ENCODE measurements around the gene KIF5A. TPM values are rescaled to one million over a fixed set of nuclear protein-coding genes. Genes with fewer than 3 reads are reported as not detected.
"Not testable (repeated sequence)": the region's sequence is repeated elsewhere in the genome, so short reads cannot be mapped to it uniquely, and the experiment has no call there.

The KIF5A gene
- total RNA-seq, 2 experiments from 2014 or later, result 0.64 to 0.89 TPM

DNA sequence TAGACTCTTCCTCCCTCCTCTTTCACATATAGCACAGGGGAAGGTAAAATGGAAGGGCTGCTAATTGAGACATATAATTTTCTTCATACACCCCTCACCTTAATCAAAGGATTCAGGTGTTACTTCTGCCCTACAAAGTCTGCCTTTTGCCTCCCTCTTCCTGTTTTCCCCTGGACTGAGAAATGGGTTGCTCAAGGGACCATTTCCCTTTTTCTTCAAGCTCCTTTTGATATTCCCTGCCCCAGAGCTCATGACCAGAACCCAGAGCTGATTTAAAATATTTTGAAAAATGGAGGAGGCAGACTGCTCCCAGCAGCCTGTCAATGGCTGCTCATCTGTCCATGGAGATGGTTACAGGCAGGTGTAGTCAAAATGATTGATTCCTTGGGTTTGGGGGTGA is 34.8 kb downstream of the KIF5A start:
- peaks cover 1% of the 10 kb centered on the region for H3K27me3 Mint-ChIP-seq
- H3K27ac Mint-ChIP-seq, result no peak overlapping the region
- H3K4me1 Mint-ChIP-seq, result peaks cover 6% of the 10 kb centered on the region
- DNase-seq, result no peak
- H3K36me3 Mint-ChIP-seq (ENCODE audit: low read depth), result no peaks in the 10 kb centered on the region
- ChIA-PET CTCF (interaction anchor here (0.6 to 4.7 kb wide), 11 partner anchors 8 to 642 kb away, joined by 3 to 32 read pairs (median 3); partner anchors contain the start of genes ARHGEF25, B4GALNT1 and OS9), POLR2A (interaction anchor here (0.5 kb wide), 1 partner anchor 943 kb away, joined by 4 read pairs; no protein-coding TSS in a partner anchor)
- no peak overlapping the region for H3K4me3 Mint-ChIP-seq
- H3K9me3 Mint-ChIP-seq, result no peaks in the 10 kb centered on the region

DNA sequence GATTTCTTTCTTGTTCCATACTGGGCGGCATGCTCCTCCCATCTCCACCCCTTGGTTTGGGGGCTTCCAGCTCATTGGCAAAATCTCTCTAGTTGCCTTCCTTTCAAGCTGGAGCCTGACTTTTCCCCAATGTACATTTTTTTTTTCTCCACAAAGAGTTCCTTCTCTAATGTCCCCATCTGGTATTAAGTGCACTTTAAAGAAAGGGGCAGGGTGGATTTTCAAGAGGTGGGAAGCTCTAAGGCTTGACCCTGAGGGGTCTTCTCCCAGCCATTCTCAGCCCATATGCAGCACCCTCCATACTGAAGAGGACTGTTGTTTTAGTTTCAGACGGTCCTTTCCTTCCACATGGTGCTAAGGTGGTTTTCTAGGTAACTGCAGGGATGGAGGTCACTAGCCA is 35.3 kb downstream of the KIF5A start:
- peaks cover 6% of the 10 kb centered on the region for H3K4me1 Mint-ChIP-seq
- POLR2A ChIA-PET, result no interaction called here
- no peaks in the 10 kb centered on the region for H3K36me3 Mint-ChIP-seq (ENCODE audit: low read depth)
- H3K4me3 Mint-ChIP-seq, result no peak overlapping the region
- peaks cover 1% of the 10 kb centered on the region for H3K27me3 Mint-ChIP-seq
- CTCF ChIA-PET, result interaction anchor here (0.5 to 2.6 kb wide), 9 partner anchors 9 to 642 kb away, joined by 3 to 12 read pairs (median 3); partner anchors contain the start of gene OS9
- H3K27ac Mint-ChIP-seq, result no peak overlapping the region
- DNase-seq, result no peak
- H3K9me3 Mint-ChIP-seq, result no peaks in the 10 kb centered on the region

DNA sequence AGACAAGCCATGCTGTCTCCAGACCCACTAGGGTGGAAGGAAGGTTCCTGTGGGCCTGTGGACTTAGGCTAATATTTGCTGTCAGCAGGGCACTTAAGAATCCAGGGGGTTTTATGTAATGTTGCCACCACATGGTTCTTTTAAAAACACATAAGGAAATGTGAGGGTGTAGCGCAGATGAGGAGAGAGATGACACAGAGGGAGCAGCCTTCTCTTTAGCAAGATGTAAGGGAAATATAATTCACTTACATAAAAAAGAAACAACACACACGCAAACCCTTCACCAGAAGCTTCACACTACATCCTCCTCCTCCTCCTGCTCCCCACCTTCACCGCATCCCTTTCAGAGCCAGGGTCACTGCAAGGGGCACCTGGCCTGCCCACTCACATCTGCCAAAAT is 36.3 kb downstream of the KIF5A start:
- Mint-ChIP-seq H3K36me3 (ENCODE audit: low read depth) (no peaks in the 10 kb centered on the region), H3K4me3 (no peak overlapping the region), H3K9me3 (peaks cover 2% of the 10 kb centered on the region), H3K4me1 (peaks cover 12% of the 10 kb centered on the region), H3K27ac (no peak overlapping the region), H3K27me3 (peaks cover 1% of the 10 kb centered on the region)
- CTCF ChIA-PET, result interaction anchor here (0.6 to 1.3 kb wide), 3 partner anchors 10 to 156 kb away, joined by 3 to 5 read pairs (median 3); no protein-coding TSS in a partner anchor
- DNase-seq, result no peak
- POLR2A ChIA-PET, result no interaction called here

DNA sequence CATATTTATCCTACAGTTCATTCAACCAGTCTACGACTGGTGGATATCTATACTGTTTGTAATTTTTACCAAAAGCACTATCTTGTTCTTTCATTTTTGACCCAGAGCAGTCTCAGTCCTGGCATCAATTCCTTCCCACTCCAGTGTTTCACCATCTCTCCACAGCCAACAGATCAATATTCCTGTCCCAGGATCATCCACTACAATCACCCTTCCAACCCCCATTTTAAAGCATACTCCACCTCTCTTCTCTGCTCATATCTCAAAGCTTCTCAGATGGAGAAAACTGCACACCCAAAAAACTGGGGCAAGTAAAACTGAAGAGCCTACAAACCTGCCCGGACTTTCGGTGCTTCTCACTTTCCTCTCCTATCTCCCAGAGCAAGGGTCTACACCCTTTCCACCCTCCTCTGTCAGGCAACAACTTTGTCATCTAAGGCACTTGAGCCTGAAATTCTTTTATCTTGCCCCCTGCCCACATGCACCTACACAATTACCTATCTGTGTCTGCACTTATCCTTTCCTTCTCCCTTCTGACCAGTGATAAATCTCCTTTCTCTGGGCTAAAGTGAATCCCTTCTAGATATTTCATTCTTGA is 37.1 kb downstream of the KIF5A start:
- peaks cover 1% of the 10 kb centered on the region for H3K27me3 Mint-ChIP-seq
- no peak for DNase-seq
- CTCF ChIA-PET, result no interaction called here

DNA sequence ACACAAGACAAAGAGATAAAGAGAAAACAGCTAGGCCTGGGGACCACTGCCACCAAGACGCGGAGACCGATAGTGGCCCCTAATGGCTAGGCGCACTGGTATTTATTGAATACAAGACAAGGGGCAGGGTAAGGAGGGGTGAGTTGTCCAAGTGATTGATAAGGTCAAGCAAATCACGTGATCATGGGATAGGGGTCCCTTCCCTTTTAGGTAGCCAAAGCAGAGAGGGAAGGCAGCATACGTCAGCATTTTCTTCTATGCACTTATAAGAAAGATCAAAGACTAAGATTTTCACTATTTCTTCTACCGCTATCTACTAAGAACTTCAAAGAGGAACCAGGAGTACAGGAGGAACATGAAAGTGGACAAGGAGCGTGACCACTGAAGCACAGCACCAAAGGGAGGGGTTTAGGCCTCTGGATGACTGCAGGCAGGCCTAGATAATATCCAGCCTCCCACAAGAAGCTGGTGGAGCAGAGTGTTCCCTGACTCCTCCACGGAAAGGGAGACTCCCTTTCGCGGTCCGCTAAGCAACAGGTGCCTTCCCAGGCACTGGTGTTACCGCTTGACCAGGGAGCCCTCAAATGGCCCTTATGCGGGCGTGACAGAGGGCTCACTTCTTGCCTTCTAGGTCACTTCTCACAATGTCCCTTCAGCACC is 39.2 kb downstream of the KIF5A start:
- H3K27ac Mint-ChIP-seq; POLR2A ChIA-PET; H3K36me3 Mint-ChIP-seq (ENCODE audit: low read depth); H3K9me3 Mint-ChIP-seq; H3K4me3 Mint-ChIP-seq; H3K27me3 Mint-ChIP-seq; DNase-seq: not testable (repeated sequence)
- H3K4me1 Mint-ChIP-seq, result peaks cover 28% of the 10 kb centered on the region
- CTCF ChIA-PET, result interaction anchor here (1.2 kb wide), 1 partner anchor 10 kb away, joined by 5 read pairs; no protein-coding TSS in a partner anchor

More for the DNA sequence above, 37.1 kb downstream of the KIF5A start:
- peaks cover 2% of the 10 kb centered on the region for H3K9me3 Mint-ChIP-seq
- POLR2A ChIA-PET, result no interaction called here
- no peak overlapping the region for H3K27ac Mint-ChIP-seq
- no peak overlapping the region for H3K4me3 Mint-ChIP-seq
- H3K4me1 Mint-ChIP-seq, result peaks cover 16% of the 10 kb centered on the region
- H3K36me3 Mint-ChIP-seq (ENCODE audit: low read depth), result no peaks in the 10 kb centered on the region

DNA sequence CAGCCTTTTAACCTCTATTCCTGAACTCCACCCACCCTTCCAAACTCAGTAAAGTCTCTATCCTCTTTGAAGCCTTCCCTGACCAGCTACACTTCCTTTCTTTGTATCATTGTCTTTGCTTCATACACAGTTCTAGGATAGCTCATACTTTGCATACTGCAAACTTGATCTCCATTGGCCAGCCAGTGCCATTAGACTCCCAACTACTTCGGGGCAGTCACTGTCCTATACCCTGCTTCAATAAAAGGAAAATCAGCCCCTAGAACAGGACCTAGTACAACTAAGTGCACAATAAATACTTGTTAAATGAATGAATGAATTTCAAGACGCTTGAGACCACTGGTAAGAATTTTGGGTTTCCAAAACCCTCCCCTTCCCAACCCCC is 40.6 kb downstream of the KIF5A start:
- Mint-ChIP-seq H3K4me3 (peak overlapping the region; percentile 83), H3K9me3 (peaks cover 2% of the 10 kb centered on the region), H3K4me1 (peaks cover 28% of the 10 kb centered on the region), H3K36me3 (ENCODE audit: low read depth) (peaks cover 10% of the 10 kb centered on the region), H3K27ac (peak overlapping the region; percentile 88), H3K27me3 (no peaks in the 10 kb centered on the region)
- ChIA-PET CTCF (interaction anchor here (1.2 to 1.3 kb wide), 2 partner anchors 9 to 10 kb away, joined by 5 read pairs; no protein-coding TSS in a partner anchor), POLR2A (no interaction called here)
- DNase-seq, result no peak

DNA sequence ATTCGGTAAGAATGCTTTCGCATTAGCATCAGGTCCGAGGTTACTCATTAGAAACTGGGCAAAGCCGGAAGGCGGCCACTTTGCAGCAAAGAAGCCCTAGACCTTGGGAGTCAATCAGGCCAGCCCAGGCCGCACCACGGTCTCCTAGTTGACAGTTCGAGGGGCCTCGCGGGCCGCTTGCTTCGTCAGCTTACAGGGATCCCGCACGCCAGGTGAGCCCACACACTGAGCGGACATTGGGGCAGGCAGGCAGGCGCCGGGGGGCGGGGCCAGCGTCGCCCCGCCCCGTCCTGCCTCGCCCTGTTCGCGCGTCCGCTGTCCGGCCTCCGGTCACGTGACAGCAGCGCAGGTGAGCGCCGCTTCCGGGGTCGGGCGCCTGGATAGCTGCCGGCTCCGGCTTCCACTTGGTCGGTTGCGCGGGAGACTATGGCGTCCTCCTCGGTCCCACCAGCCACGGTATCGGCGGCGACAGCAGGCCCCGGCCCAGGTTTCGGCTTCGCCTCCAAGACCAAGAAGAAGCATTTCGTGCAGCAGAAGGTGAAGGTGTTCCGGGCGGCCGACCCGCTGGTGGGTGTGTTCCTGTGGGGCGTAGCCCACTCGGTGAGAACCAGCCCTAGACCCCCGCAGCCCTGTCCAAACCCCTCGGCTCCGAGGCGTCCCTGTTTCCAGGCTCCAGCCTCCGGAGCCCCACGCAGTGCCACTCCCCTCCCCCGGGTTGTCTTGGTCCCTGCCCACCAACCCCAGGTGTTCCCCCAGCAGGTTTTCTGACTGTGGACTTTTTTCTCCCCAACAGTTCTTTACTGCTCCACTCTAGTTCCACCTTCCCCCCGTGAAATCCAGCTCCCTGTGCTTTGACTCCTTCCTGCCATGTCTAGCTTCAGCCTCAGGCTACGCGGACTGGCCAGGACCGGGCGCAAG is 41.3 kb downstream of the KIF5A start, which contains the start of gene PIP4K2C:
Gene PIP4K2C (plus strand): TSS at position 329 of the 918 bp plus-strand sequence. CDS start 98 bp downstream, at position 427.
- H3K9me3 Mint-ChIP-seq, result peaks cover 2% of the 10 kb centered on the region
- H3K36me3 Mint-ChIP-seq (ENCODE audit: low read depth), result peaks cover 13% of the 10 kb centered on the region
- H3K27ac Mint-ChIP-seq, result peak within 1 kb of the TSS; percentile 88
- ChIA-PET POLR2A (no interaction called here), CTCF (interaction anchor here (1.0 to 3.7 kb wide), 6 partner anchors 7 to 52 kb away, joined by 3 to 27 read pairs (median 4); no protein-coding TSS in a partner anchor)
- no peaks in the 10 kb centered on the region for H3K27me3 Mint-ChIP-seq
- peak; percentile 81 for DNase-seq
- peaks cover 28% of the 10 kb centered on the region for H3K4me1 Mint-ChIP-seq
- peak within 1 kb of the TSS; percentile 83 for H3K4me3 Mint-ChIP-seq

DNA sequence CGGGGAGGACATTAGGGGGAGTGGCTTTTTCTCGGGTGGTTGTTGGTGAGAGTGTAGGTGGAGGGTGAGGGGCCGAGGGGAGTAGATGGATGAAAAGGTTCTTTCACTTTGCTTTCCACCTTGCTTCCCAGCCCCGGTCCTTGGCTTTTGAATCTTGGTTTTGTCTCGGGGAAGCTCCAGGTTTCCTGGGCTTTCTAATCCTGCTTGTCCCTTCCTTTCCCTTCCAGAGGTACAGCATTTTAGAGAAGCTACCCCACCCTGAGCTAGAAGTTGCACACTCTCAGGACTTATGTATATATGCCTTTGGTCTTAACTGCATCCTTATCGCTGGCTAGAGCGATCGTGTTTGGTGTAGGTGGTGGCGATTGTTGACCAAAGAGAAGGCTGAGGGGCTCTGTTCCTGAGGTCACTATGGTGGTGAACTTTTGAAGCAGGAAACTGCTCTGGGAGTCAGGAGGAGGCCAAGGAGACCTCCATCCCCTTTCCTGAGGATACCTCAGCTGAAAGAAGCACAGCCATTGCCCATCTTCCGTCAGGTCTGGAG is 42.0 kb downstream of the KIF5A start:
- Mint-ChIP-seq H3K27me3 (no peaks in the 10 kb centered on the region), H3K36me3 (ENCODE audit: low read depth) (peaks cover 13% of the 10 kb centered on the region), H3K4me1 (peaks cover 28% of the 10 kb centered on the region), H3K27ac (peak overlapping the region; percentile 88), H3K9me3 (peaks cover 2% of the 10 kb centered on the region), H3K4me3 (peak overlapping the region; percentile 83)
- POLR2A ChIA-PET, result no interaction called here
- CTCF ChIA-PET, result interaction anchor here (1.0 to 3.7 kb wide), 5 partner anchors 8 to 52 kb away, joined by 3 to 27 read pairs (median 4); no protein-coding TSS in a partner anchor
- no peak for DNase-seq

DNA sequence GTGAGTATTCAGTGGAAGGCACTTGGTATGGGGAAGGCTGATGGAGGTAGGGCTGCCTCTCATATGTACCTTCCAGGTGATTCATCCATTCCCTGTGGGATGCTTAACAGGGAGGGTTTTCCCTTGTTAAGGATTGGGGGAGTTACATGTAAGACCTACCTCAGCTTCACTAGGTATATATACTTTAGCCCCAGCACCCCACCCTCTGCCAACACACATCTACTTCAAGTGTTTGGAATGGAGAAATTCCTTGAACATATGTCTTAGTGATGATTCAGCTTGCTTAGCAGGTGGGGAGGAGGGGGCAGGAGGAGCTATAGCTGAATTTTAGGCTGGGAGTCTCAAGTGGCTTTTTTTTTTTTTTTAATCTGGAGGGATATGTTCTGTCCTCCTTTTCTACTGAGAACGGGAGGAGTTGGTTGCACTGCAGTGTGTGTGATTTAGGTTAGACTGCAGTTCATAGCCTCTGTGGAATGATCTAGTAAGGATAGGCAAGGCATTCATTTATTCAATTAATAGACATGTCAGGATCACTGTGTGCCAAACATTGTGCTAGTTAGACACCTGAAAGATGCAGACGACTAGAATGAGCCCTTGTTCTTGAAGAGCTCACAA is 42.8 kb downstream of the KIF5A start:
- peak overlapping the region; percentile 83 for H3K4me3 Mint-ChIP-seq
- H3K27ac Mint-ChIP-seq, result no peak overlapping the region
- H3K27me3 Mint-ChIP-seq, result no peaks in the 10 kb centered on the region
- peaks cover 17% of the 10 kb centered on the region for H3K36me3 Mint-ChIP-seq (ENCODE audit: low read depth)
- peaks cover 28% of the 10 kb centered on the region for H3K4me1 Mint-ChIP-seq
- no peak for DNase-seq
- CTCF ChIA-PET, result interaction anchor here (0.7 to 3.7 kb wide), 6 partner anchors 9 to 164 kb away, joined by 3 to 27 read pairs (median 4); no protein-coding TSS in a partner anchor
- H3K9me3 Mint-ChIP-seq, result peaks cover 2% of the 10 kb centered on the region
- POLR2A ChIA-PET, result interaction anchor here (0.6 kb wide), 1 partner anchor 182 kb away, joined by 7 read pairs; no protein-coding TSS in a partner anchor

DNA sequence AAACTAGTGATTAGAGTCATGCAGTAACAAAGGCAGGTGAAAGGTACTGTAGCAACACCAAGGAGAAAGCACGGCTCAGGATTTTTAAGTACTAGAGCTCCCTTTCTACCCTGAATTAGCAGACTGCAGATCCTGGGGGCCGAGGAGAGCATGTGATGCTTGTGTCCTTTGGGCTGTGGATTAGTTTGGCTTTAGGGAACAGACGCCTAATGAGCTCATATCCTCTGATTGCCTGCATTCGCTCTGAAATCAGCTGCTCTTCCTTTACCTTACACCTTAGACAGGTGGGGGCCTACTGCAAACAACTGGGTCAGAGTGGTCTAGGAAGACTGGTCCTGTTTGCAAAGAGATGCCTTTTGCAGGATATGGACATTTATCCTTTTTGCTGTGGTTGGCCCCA is 43.3 kb downstream of the KIF5A start:
- no peak overlapping the region for H3K27ac Mint-ChIP-seq
- H3K36me3 Mint-ChIP-seq (ENCODE audit: low read depth), result peaks cover 19% of the 10 kb centered on the region
- H3K4me1 Mint-ChIP-seq, result peaks cover 28% of the 10 kb centered on the region
- H3K4me3 Mint-ChIP-seq, result no peak overlapping the region
- no peaks in the 10 kb centered on the region for H3K27me3 Mint-ChIP-seq
- peaks cover 2% of the 10 kb centered on the region for H3K9me3 Mint-ChIP-seq
- CTCF ChIA-PET, result interaction anchor here (0.7 to 3.7 kb wide), 6 partner anchors 9 to 163 kb away, joined by 3 to 27 read pairs (median 4); no protein-coding TSS in a partner anchor
- no peak for DNase-seq
- POLR2A ChIA-PET, result interaction anchor here (0.6 to 0.7 kb wide), 2 partner anchors 14 to 183 kb away, joined by 3 to 7 read pairs; no protein-coding TSS in a partner anchor

DNA sequence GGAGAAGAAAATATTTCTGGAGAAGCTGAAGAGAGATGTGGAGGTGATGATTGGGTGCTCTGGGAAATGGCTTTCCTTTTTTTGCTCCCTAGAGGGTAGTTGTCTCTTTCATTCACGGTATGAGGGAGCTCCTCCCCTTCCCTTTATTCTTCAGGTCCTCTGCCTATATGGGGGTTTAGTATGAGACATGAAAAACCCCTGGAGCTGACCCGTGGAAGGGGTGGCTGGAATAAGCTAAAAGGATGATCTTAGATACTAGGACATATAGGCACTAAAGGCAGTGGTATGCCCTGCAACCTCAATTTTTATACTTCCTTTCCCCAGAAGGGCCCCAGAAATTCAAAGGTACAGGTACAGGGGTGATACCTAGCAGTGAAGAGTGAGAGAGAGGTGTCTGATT is 50.6 kb downstream of the KIF5A start:
- POLR2A ChIA-PET, result no interaction called here
- H3K4me3 Mint-ChIP-seq, result no peak overlapping the region
- no peaks in the 10 kb centered on the region for H3K27me3 Mint-ChIP-seq
- H3K4me1 Mint-ChIP-seq, result peaks cover 18% of the 10 kb centered on the region
- peaks cover 51% of the 10 kb centered on the region for H3K36me3 Mint-ChIP-seq (ENCODE audit: low read depth)
- no peak overlapping the region for H3K27ac Mint-ChIP-seq
- CTCF ChIA-PET, result interaction anchor here (0.6 to 1.7 kb wide), 8 partner anchors 9 to 1424 kb away, joined by 3 to 5 read pairs (median 3); partner anchors contain the start of gene GLI1
- DNase-seq, result no peak
- H3K9me3 Mint-ChIP-seq, result no peaks in the 10 kb centered on the region

Data from activated CD4-positive, alpha-beta T cell treated with anti-CD3 and anti-CD28 coated beads, Interleukin-2, amount 10 ng/mL, durations not matched to agents 7 days and 5 days (primary cell).